ENCODE measurements around the gene KRR1.
A peak's percentile ranks its signal among the peaks of the same experiment; 100 is the strongest.
"Not testable (repeated sequence)": the region's sequence is repeated elsewhere in the genome, so short reads cannot be mapped to it uniquely, and the experiment has no call there.

KRR1 gene

GRCh38 chr12:75526655-75527511, 15.5 kb upstream of the KRR1 start:
- TF ChIP-seq, protein P1, sequence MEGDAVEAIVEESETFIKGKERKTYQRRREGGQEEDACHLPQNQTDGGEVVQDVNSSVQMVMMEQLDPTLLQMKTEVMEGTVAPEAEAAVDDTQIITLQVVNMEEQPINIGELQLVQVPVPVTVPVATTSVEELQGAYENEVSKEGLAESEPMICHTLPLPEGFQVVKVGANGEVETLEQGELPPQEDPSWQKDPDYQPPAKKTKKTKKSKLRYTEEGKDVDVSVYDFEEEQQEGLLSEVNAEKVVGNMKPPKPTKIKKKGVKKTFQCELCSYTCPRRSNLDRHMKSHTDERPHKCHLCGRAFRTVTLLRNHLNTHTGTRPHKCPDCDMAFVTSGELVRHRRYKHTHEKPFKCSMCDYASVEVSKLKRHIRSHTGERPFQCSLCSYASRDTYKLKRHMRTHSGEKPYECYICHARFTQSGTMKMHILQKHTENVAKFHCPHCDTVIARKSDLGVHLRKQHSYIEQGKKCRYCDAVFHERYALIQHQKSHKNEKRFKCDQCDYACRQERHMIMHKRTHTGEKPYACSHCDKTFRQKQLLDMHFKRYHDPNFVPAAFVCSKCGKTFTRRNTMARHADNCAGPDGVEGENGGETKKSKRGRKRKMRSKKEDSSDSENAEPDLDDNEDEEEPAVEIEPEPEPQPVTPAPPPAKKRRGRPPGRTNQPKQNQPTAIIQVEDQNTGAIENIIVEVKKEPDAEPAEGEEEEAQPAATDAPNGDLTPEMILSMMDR (IDR thresholded peaks at IDR 0.05; ENCODE audit: low read depth, low read length): peak; percentile 56
- DNase-seq (ENCODE audit: extremely low read depth, low read depth): no peak

- DNase-seq (ENCODE audit: extremely low read depth, low read depth): no peak
- TF ChIP-seq, protein P1 (IDR thresholded peaks at IDR 0.05; ENCODE audit: low read depth, low read length): peak; percentile 65
Observed at GRCh38 chr12:75525263-75525662, 13.9 kb upstream of the KRR1 start.

DNA sequence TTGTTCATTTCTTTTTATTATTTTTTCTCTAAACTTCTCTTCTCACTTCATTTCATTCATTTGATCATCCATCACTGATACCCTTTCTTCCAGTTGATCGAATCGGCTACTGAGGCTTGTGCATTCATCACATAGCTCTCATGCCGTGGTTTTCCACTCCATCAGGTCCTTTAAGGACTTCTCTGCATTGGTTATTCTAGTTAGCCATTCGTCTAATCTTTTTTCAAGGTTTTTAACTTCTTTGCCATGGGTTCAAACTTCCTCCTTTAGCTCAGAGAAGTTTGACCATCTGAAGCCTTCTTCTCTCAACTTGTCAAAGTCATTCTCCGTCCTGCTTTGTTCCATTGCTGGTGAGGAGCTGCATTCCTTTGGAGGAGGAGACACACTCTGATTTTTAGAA, 10.7 kb upstream of the KRR1 start:
- not testable (repeated sequence) for DNase-seq (ENCODE audit: extremely low read depth, low read depth)

DNA sequence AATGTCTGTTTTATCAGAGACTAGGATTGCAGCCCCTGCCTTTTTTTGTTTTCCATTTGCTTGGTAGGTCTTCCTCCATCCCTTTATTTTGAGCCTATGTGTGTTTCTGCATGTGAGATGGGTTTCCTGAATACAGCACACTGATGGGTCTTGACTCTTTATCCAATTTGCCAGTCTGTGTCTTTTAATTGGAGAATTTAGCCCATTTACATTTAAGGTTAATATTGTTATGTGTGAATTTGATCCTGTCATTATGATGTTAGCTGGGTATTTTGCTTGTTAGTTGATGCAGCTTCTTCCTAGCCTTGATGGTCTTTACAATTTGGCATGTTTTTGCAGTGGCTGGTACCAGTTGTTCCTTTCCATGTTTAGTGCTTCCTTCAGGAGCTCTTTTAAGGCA, 9.8 kb upstream of the KRR1 start:
- not testable (repeated sequence) for DNase-seq (ENCODE audit: extremely low read depth, low read depth)

- TF ChIP-seq, protein P1 (IDR thresholded peaks at IDR 0.05; ENCODE audit: low read depth, low read length): no peak
Observed at GRCh38 chr12:75509621-75510020, 1.8 kb downstream of the KRR1 start.

DNA sequence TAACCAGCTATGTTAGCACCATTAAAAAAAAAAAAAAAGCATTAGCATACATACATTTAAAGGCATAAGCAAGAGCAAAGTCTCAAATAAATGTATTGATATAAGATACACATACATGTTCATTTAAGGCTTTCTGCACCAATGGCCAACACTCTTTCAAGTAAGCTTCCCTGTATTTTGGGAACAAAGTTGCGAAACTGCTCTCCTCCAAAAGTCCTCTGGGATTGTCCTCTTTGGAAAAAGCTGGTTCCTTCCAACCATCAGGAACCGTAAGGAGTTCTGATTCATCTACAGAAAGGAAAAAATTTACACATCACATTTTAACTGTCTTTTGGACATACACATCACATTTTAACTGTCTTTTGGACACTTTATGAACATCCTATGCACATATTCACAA, 3.2 kb downstream of the KRR1 start:
- no peak for DNase-seq (ENCODE audit: extremely low read depth, low read depth)
- TF ChIP-seq, protein P1 (IDR thresholded peaks at IDR 0.05; ENCODE audit: low read depth, low read length): no peak

More at GRCh38 chr12:75509621-75510020, 1.8 kb downstream of the KRR1 start:
- DNase-seq (ENCODE audit: extremely low read depth, low read depth): no peak

GRCh38 chr12:75507086-75507485, 4.3 kb downstream of the KRR1 start:
- no peak for DNase-seq (ENCODE audit: extremely low read depth, low read depth)
- TF ChIP-seq, protein P1 (IDR thresholded peaks at IDR 0.05; ENCODE audit: low read depth, low read length): no peak

GRCh38 chr12:75505706-75506312, 5.6 kb downstream of the KRR1 start:
- TF ChIP-seq, protein P1 (IDR thresholded peaks at IDR 0.05; ENCODE audit: low read depth, low read length): peak; percentile 68
- no peak for DNase-seq (ENCODE audit: extremely low read depth, low read depth)

Measured in AG09319 (cell line).